Measurements from ENCODE around the gene EGR4.

DNA sequence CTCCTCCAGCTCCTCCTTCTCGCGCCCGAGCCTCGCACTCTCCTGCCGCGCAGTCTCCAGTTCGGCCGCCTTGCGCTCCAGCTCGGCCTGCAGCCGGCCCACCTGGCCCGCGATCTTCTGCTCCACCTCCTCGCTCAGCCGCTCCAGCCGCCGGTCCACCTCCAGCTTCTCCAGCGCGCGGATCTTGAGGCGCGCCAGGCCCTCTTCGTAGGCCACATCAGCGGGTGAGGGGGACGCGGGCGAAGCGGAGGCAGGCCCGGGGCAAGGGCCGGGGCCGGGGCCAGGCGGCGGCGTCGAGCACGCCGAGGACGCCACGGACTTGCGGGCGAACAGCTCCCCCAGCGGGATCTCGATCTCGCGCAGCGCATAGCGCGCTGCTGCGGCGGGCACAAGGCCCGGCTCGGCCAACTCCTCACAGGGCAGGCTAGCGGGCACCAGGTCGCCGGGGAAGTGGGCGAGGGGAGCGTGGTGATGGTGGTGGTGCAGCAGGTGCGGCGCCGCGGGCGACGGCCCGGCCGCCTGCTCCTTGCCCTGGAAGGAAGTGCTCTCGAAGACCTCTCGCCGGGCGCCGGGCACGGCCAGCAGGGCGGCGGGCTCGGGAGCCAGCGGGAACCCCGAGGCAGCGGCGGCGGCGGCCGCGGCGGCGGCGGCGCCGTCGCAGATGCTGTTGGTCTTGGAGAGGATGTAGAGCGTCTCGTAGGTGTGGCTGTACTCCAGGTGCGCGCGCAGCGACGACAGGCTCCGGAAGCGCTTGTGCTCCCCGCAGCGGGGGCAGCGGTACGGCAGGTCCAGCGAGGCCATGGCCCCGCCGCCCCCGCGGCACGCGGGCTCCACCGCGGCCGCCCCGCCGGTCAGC, 24.3 kb downstream of the EGR4 start:
- TF ChIP-seq CTCF (IDR thresholded peaks at IDR 0.05) (no peak), POLR2A (IDR thresholded peaks at IDR 0.05) (no peak)

Measured in lower leg skin (tissue), 3 donors.